COLO668 (cell line): ENCODE measurements around the gene CCDC32.

ENCODE experiments used
- DNase-seq: peaks from one replicate; lab custom pipeline; 2025; ENCODE audit not compliant: unreplicated experiment; lab: John Stamatoyannopoulos, UW

Gene CCDC32

GRCh38 chr15:40567111-40567510, 2.3 kb upstream of the CCDC32 start:
- peak; percentile 10 for DNase-seq

DNA sequence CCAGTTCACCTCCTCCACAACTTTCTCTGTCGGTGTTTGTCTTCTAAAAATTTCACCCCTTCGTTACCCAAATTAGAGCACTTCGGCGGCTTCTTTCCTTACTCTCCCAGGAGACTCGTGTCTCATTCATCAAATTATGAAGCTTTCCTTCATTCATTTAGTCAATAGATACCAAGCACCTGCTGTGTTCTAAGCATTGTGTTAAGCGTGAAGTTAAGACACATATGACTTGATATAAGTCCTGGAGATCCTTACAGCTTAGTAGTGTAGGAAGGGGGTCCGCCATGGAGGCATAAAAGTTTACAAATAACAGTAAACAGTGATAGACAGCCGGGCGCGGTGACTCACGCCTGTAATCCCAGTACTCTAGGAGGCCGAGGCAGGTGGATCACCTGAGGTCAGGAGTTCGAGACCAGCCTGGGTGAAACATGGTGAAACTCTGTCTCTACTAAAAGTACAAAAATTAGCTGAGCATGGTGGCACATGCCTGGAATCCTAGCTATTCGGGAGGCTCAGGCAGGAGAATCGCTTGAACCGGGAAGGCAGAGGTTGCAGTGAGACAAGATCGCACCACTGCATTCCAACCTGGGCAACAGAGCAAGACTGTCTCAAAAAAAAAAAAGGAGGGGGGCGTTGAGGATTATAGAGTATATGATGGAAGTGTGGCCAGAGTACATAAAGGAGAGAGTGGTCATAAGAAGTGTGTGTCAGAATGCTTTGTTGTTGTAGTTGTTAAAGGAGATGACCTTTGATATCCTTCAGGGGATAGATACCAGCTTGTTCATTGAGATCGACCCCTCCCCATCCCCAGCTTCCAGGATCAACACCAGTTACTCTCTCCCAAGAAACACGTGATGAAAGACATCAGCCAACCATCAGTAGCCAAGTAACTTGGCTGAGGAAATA, 744 bp upstream of the CCDC32 start:
- DNase-seq = no peak

DNA sequence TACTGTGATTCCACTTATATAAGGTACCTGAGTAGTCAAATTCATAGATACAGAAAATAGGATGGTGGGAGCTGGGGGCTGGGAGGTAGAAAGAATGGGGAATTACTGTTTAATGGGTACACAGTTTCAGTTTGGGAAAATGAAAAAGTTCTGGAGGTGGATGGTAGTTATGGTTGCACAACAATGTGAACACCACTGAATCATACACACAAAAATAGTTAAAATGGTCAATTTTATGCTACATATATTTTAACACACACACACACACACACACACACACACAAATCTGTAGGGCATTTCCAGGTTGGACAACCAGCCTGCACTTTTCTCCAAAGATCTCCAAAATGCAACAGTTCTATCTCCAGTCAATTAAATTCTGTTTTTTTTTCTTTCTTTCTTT, 1.4 kb downstream of the CCDC32 start:
- DNase-seq = no peak

DNA sequence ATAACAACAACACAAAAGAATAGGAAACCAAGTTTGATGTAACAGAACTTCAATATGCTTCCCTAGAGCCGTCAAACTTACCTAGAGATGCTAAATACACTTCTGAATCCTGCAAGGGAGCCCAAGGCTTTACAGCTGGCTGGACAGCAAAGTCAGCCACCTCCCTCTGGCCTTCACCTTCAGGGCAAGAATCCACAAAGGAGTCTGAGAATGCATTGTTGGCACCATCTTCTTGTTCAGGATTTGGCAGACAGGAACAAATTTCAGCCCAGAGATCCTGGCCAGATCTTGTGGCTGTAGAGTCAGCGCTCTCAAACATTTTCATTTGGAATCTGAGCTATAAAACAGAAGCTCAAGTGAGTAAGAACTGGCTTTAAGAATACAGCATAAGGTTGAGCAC, 2.2 kb downstream of the CCDC32 start:
- no peak for DNase-seq

DNA sequence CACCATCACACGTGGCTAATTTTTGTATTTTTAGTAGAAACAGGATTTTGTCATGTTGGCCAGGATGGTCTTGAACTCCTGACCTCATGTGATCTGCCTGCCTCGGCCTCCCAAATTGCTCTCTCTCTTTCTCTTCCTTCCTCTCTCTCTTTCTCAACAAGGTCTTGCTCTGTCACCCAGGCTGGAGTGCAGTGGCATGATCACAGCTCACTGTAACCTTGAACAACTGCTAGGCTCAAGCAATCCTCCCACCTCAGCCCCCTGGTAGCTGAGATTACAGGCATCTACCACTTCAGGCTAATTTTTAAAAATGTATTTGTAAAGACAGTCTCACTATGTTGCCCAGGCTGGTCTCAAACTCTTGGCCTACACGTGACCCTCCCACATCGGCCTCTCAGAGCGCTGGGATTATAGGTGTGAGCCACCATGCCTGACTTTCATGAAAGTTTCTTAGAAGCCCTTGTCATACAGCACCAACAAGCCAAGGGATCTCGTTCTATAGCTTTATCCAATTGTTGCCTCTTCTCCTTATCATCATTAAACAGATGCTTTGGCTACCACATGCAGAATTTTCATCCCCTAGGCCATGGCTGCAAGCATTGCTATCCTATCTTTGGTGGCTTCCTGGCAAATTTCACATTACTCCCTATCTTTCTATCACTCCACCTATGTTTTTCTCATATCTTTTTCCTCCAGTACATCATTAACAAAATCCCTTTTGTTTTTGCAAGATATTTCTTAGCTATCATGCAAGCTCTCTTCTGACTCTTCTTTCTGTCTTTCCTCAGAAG, 5.7 kb downstream of the CCDC32 start:
- no peak for DNase-seq

- no peak for DNase-seq
These were observed 9.0 kb downstream of the CCDC32 start for GRCh38 chr15:40555876-40556275.

DNA sequence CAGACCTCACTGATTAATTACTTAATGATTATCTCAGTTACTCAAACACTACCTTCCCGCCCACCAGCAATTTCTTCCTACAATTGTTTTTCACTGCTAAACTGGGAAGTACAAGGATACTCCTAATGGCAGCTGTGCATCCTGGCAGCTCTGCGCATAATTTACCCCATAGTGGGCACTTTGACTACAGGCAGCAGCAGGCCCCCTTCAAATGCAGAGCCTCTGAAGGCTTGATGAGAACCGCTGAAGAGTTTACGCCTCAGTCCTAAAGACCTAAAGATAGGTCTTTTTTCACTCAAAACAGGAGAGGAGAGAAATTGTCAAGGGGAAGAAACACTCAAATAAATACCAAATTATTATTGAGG, 10.7 kb downstream of the CCDC32 start:
- no peak for DNase-seq

- no peak for DNase-seq
These were observed 14.4 kb downstream of the CCDC32 start for GRCh38 chr15:40550341-40551037.

GRCh38 chr15:40549894-40550293, 14.9 kb downstream of the CCDC32 start:
- DNase-seq = no peak

DNA sequence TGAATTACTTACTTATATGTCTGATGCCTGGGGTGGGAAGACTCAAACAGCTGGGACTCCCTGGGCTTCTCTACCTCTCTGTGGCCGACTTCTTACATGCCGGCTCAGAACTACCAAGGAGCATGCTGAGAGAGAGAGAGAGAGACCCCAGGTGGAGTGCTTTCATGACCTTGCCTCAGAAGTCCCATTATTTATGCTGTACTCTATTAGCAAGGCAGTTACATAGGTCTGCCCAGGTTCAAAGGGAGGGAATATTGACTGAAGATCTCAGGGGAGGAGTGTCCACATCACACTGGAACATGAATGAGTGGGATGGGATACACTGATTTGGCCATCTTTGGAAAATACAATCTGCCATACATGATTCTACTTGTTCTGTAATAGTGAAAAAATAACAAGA, 16.2 kb downstream of the CCDC32 start:
- no peak for DNase-seq

- DNase-seq = no peak
These were observed 19.4 kb downstream of the CCDC32 start for GRCh38 chr15:40545457-40545856.

DNA sequence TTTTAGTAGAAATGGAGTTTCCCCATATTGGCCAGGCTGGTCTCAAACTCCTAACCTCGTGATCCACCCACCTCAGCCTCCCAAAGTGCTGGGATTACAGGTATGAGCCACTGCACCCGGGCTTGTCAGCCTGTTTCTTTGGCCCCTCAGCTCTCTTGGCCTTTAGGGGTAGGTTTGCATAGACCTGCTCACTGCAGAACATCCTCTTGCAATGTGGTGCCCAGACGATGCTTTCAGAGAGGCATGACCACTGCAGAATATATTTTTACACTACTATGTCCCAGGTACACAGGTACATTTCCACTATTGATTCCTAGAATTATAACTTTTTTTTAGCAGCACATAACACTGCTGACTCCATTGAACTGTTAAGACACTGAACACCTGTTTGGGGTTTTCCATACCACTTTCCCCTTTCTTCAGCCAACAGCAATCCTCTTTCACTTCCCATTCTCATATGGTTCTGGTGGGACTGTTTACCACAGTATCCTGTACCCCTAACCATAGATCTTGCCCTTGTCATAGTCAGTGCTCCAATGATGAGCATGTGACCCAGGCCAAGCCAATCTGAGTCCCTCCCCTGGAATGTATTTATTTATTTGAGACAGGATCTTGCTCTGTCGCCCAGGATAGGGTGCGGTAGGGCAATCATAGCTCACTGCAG, 21.1 kb downstream of the CCDC32 start:
- no peak for DNase-seq

DNA sequence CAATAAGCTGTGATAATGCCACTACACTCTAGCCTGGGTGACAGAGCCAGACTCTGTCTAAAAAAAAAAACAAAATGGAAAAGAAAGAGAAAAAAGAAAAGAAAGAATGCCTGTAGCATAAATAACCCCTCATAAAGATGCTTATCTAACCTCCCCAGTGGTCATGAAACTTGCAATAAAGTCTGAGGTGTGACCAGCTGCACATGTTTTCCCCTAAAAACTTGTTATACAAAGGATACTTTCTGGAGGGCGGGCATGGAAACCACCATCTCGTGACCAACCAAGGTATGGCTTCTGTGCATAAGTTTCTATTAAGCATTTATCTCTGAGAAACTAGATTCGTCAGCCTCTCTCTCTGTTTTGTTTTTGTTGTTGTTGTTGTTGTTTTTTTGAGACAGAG, 21.8 kb downstream of the CCDC32 start:
- no peak for DNase-seq

GRCh38 chr15:40538976-40539375, 25.9 kb downstream of the CCDC32 start:
- no peak for DNase-seq

GRCh38 chr15:40536501-40536900, 28.3 kb downstream of the CCDC32 start:
- no peak for DNase-seq

- DNase-seq = no peak
These were observed 30.5 kb downstream of the CCDC32 start for GRCh38 chr15:40534371-40534770.

DNA sequence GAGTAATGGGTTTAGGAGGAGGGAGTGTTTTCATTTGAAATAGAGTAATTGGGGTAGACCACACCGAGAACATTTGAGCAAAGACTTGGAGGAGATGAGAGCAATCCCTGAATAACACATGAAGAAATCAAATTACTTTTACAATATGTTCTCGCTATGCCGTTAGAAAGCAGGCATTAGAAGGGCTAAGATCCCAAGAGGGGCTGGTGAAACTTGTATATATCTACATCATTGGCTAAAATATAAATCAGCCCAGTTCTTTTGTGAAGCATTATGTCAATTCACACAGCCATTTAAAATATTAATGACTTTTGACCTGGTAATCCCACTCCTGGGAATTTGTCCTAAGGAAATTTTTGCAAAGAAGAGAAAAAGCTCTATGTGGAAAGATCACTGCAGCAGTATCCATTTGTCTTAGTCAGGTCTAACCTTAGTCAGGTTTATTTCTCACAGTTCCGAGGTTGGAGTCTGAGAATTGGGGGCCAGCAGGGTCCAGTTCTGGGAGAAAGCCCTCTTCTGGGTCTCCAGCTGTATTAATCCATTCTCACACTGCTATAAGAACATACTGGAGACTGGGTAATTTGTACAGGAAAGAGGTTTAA, 31.0 kb downstream of the CCDC32 start:
- no peak for DNase-seq

GRCh38 chr15:40528801-40529200, 36.0 kb downstream of the CCDC32 start:
- DNase-seq = no peak

- no peak for DNase-seq
These were observed 39.0 kb downstream of the CCDC32 start for GRCh38 chr15:40525855-40526254.

GRCh38 chr15:40523611-40524010, 41.2 kb downstream of the CCDC32 start:
- no peak for DNase-seq

GRCh38 chr15:40516322-40516721, 48.5 kb downstream of the CCDC32 start:
- DNase-seq = no peak
